Fibroblast of lung (primary cell): Measurements from ENCODE around the gene SYNPR. TPM values are rescaled to one million over a fixed set of nuclear protein-coding genes. Genes with fewer than 3 reads are reported as not detected.
A peak's percentile ranks its signal among the peaks of the same experiment; 100 is the strongest.

Experiments used
- DNase-seq, 2 donors: peaks; one replicate each; pipeline versions ENCODE4 v3.0.0 to v3.0.0-alpha.2; 2010; ENCODE audit warnings: low read depth in 2 of 2
- H2AFZ ChIP-seq: 2 replicates; pipeline ENCODE4 v1.5.1; 2012; ENCODE audit warnings: low read length, control low read depth, inconsistent platforms
- H3K27ac ChIP-seq: 2 replicates; pipeline ENCODE4 v1.5.1; 2011; ENCODE audit warnings: low read length, control low read depth; ENCODE audit not compliant: insufficient read depth
- H3K27me3 ChIP-seq: 2 replicates; pipeline ENCODE4 v1.5.1; 2011; ENCODE audit warnings: mild to moderate bottlenecking, low read length; ENCODE audit not compliant: control insufficient read depth, insufficient read depth
- H3K36me3 ChIP-seq: 2 replicates; pipeline ENCODE4 v1.5.1; 2011; ENCODE audit warnings: low read length; ENCODE audit not compliant: control insufficient read depth, insufficient read depth
- H3K4me1 ChIP-seq: 2 replicates; pipeline ENCODE4 v1.5.1; 2011; ENCODE audit warnings: low read length; ENCODE audit not compliant: control insufficient read depth, insufficient read depth; ENCODE audit errors: extremely low read depth
- H3K4me2 ChIP-seq: 2 replicates; pipeline ENCODE4 v1.5.1; 2011; ENCODE audit warnings: low read length, control low read depth; ENCODE audit not compliant: insufficient read depth; ENCODE audit errors: extremely low read depth
- H3K4me3 ChIP-seq, 4 experiments: fragments of 200-600 bp in 1 of 4; sonication (generic) in 1 of 4; replicated peaks in 1 of 4; 2 replicates each; pipeline ENCODE4 v1.5.1; 2011 to 2016; ENCODE audit warnings: low read length in 4 of 4, low read depth in 3 of 4, mild to moderate bottlenecking in 3 of 4, control low read depth in 2 of 4, inconsistent platforms in 1 of 4, mixed read lengths in 1 of 4; ENCODE audit not compliant: insufficient read depth in 1 of 4; ENCODE audit errors: control extremely low read depth in 1 of 4
- H3K79me2 ChIP-seq: 2 replicates; pipeline ENCODE4 v1.5.1; 2012; ENCODE audit warnings: mild to moderate bottlenecking, low read length, inconsistent platforms; ENCODE audit not compliant: control insufficient read depth, insufficient read depth
- H3K9ac ChIP-seq: 2 replicates; pipeline ENCODE4 v1.5.1; 2011; ENCODE audit warnings: mild to moderate bottlenecking, low read length, control low read depth; ENCODE audit not compliant: insufficient read depth
- H3K9me3 ChIP-seq: 2 replicates; pipeline ENCODE4 v1.5.1; 2012; ENCODE audit warnings: low read depth, low read length; ENCODE audit not compliant: control insufficient read depth, insufficient read depth
- H4K20me1 ChIP-seq: 2 replicates; pipeline ENCODE4 v1.5.1; 2011; ENCODE audit warnings: low read length; ENCODE audit not compliant: control insufficient read depth, insufficient read depth; ENCODE audit errors: extremely low read depth
- EZH2 ChIP-seq: IDR thresholded peaks from 2 replicates; pipeline ENCODE4 v1.5.1; 2012; ENCODE audit warnings: low read length, control low read depth, mild to moderate bottlenecking; ENCODE audit errors: missing control alignments
- polyA plus RNA-seq, 2 donors: library from polyadenylated mRNA; depleted of rRNA in 1 of 2; stranded (reverse) in 1 of 2; unstranded in 1 of 2; fragments of >200 nt; gene quantifications; 2 replicates each; pipeline ENCODE4 v1.2.1, GENCODE V29; 2011 to 2012; ENCODE audit warnings: missing spikeins in 1 of 2
- total RNA-seq: library from RNA; depleted of rRNA; stranded (reverse); fragments of >200 nt; gene quantifications from 2 replicates; pipeline ENCODE4 v1.2.1, GENCODE V29; 2014
- TF ChIP-seq, protein P1 (sequence below), 2 donors: IDR thresholded peaks in 1 of 2; conservative IDR thresholded peaks in 1 of 2; 1 replicate in 1 of 2; 2 replicates in 1 of 2; pipeline ENCODE4 v1.5.1; 2011 to 2012; ENCODE audit warnings: low read length in 2 of 2, control low read depth in 1 of 2, inconsistent platforms in 1 of 2, low read depth in 1 of 2, mild to moderate bottlenecking in 1 of 2

The SYNPR gene
- total and polyA plus RNA-seq, 2 donors (not counting 1 experiment from before 2014, with no cell fraction given) = not detected

DNA sequence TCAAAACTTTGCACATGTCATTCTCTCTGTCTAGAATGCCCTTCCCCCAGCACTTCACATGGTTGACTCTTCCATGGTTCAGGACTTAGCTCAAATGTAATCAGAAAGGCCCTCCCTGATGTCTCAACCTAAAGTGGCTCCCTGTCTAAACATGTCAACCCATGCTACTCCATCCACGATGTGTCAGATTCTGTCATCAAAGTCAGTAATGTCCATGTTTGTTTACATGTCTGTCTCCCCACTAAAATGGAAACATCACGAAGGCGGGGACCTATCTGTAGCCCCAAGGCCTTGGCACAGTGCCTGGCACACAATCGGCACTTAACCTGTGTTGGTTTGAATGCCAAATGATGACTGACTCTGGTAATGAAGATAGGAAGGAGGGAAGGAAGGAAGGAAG is 353.6 kb downstream of the SYNPR start:
- no peak for DNase-seq
- no peaks in the 10 kb centered on the region for H3K4me1 ChIP-seq
- H3K79me2 ChIP-seq = no peaks in the 10 kb centered on the region
- H3K4me2 ChIP-seq = no peak overlapping the region
- TF ChIP-seq, protein P1, sequence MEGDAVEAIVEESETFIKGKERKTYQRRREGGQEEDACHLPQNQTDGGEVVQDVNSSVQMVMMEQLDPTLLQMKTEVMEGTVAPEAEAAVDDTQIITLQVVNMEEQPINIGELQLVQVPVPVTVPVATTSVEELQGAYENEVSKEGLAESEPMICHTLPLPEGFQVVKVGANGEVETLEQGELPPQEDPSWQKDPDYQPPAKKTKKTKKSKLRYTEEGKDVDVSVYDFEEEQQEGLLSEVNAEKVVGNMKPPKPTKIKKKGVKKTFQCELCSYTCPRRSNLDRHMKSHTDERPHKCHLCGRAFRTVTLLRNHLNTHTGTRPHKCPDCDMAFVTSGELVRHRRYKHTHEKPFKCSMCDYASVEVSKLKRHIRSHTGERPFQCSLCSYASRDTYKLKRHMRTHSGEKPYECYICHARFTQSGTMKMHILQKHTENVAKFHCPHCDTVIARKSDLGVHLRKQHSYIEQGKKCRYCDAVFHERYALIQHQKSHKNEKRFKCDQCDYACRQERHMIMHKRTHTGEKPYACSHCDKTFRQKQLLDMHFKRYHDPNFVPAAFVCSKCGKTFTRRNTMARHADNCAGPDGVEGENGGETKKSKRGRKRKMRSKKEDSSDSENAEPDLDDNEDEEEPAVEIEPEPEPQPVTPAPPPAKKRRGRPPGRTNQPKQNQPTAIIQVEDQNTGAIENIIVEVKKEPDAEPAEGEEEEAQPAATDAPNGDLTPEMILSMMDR (conservative IDR thresholded peaks at IDR 0.05 in 1 of 2, IDR thresholded peaks at IDR 0.05 in 1 of 2; ENCODE audit: low read depth in 1 of 2, low read length in 2 of 2) = no peak
- TF ChIP-seq EZH2 = no peak
- H3K9me3 ChIP-seq = no peaks in the 10 kb centered on the region
- no peak overlapping the region for H2AFZ ChIP-seq
- H4K20me1 ChIP-seq = no peaks in the 10 kb centered on the region
- H3K9ac ChIP-seq = no peak overlapping the region
- no peaks in the 10 kb centered on the region for H3K27me3 ChIP-seq
- no peak overlapping the region for H3K4me3 ChIP-seq
- no peaks in the 10 kb centered on the region for H3K36me3 ChIP-seq
- no peak overlapping the region for H3K27ac ChIP-seq

DNA sequence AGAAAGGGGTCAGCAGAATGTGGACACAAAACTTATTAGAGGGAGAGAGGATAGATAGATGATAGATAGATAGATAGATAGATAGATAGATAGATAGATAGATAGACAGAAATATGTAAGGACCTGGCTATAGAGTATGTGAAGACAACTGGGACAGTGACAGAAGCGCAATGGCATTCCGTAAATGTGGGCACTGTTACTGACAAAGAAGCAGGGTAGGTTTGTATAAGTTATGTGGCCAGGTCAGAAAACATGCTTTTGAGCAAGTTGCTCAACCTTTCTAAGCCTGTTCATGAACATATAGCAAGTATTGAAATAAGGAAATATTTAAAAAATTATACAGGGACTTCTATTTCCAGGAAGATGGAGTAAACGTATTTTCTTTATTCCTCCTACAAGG is 357.1 kb downstream of the SYNPR start:
- H4K20me1 ChIP-seq = no peaks in the 10 kb centered on the region
- H3K27me3 ChIP-seq = no peaks in the 10 kb centered on the region
- no peaks in the 10 kb centered on the region for H3K4me1 ChIP-seq
- H3K4me3 ChIP-seq = no peak overlapping the region
- H3K36me3 ChIP-seq = no peaks in the 10 kb centered on the region
- H3K79me2 ChIP-seq = no peaks in the 10 kb centered on the region
- no peak overlapping the region for H2AFZ ChIP-seq
- no peak for DNase-seq
- no peak overlapping the region for H3K27ac ChIP-seq
- no peak overlapping the region for H3K4me2 ChIP-seq
- no peak for TF ChIP-seq EZH2
- H3K9me3 ChIP-seq = no peaks in the 10 kb centered on the region
- no peak overlapping the region for H3K9ac ChIP-seq

DNA sequence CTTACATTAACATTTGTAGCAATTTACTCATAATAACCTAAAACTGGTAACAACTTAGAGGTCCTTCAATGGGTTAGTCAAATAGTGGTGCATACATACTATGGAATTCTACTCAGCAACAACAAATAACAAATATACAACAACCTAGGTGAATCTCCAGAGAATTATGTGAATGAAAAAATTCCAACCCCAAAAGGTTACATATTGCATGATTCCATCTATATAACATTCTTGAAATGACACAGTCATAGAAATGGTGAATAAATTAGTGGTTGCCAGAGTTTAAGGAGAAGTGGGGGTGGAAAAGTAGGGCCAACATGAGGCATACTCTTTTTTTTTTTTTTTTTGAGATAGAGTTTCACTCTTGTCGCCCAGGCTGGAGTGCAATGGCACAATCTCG is 361.7 kb downstream of the SYNPR start:
- Histone ChIP-seq H3K9ac (no peak overlapping the region), H3K27me3 (no peaks in the 10 kb centered on the region), H4K20me1 (no peaks in the 10 kb centered on the region), H3K4me3 (no peak overlapping the region), H3K4me2 (no peak overlapping the region), H2AFZ (no peak overlapping the region), H3K27ac (no peak overlapping the region), H3K9me3 (no peaks in the 10 kb centered on the region), H3K79me2 (no peaks in the 10 kb centered on the region), H3K4me1 (no peaks in the 10 kb centered on the region), H3K36me3 (no peaks in the 10 kb centered on the region)
- DNase-seq = peak in 1 of 2 donors; percentile 33
- TF ChIP-seq, protein P1 (conservative IDR thresholded peaks at IDR 0.05 in 1 of 2, IDR thresholded peaks at IDR 0.05 in 1 of 2; ENCODE audit: low read depth in 1 of 2, low read length in 2 of 2) = no peak
- no peak for TF ChIP-seq EZH2
